Left kidney (tissue), 1 donor: ENCODE results near the gene GALNT15. TPM values are rescaled to one million over a fixed set of nuclear protein-coding genes. Genes with fewer than 3 reads are reported as not detected.

ENCODE experiments used
- polyA plus RNA-seq: library from polyadenylated mRNA; unstranded; fragments of 120-200 nt; gene quantifications from one replicate; pipeline ENCODE4 v1.2.1, GENCODE V29; 2013; ENCODE audit not compliant: insufficient read length

Gene GALNT15
- polyA plus RNA-seq, 1 donor, result 2.1 TPM

Other genes starting within 250 kb of the GALNT15 start
- gene DPH3, start 90.3 kb downstream of the GALNT15 start, polyA plus RNA-seq, result 26.3 TPM
- 17.9 TPM for gene OXNAD1, start 90.5 kb downstream of the GALNT15 start, polyA plus RNA-seq